IPS DF 19.7 (cell line): ENCODE measurements around the gene PDE3A.
"Not testable (repeated sequence)": the region's sequence is repeated elsewhere in the genome, so short reads cannot be mapped to it uniquely, and the experiment has no call there.

Source experiments
- DNase-seq: peaks from one replicate; pipeline ENCODE4 v3.0.0-alpha.2; 2013; ENCODE audit warnings: low read depth, low spot score

The PDE3A gene

DNA sequence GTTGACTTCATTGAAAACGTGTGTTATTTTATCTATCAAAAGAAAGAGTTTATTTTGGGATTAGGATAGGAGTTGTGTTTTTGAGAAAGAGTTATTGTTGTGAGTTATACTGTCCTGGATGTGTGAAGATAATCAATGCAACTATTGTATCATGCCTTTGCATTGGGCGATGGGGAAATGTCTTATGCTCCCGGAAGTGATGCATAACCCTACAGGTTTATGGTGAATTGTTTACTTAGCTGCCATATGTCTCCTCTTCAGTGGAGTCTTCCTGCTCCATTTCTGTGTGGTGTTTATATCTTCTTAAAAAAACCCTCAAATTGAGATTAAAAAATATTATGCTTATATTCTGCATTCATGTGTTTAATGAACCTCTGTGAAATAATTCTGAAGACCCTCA lies 6.5 kb downstream of the PDE3A start:
- no peak for DNase-seq

- no peak for DNase-seq
Measured at GRCh38 chr12:20375560-20375959, 7.2 kb downstream of the PDE3A start.

GRCh38 chr12:20376984-20377383 lies 8.6 kb downstream of the PDE3A start:
- no peak for DNase-seq

- DNase-seq: no peak
Measured at GRCh38 chr12:20377750-20378149, 9.4 kb downstream of the PDE3A start.

DNA sequence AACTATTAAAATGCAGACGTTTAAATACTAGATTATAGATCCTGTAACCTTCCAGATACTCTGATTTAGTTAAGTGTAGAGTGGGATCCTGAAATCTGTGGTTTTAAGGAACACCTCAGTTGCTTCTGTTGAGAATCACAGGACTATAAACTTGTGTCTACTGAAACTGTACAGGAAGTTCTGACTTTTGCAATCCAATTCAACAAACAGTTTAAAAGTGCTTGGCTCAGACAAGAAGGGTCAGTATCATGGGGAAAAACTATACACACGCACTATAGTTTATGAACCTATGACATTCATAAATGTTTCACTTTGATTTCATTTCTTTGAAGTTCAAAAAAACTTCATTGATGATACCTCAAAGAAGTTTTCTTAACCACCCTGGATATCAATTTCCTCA lies 13.8 kb downstream of the PDE3A start:
- DNase-seq: no peak

GRCh38 chr12:20383612-20384011 lies 15.3 kb downstream of the PDE3A start:
- DNase-seq: no peak

- DNase-seq: not testable (repeated sequence)
Measured at GRCh38 chr12:20384836-20385235, 16.5 kb downstream of the PDE3A start.

- DNase-seq: no peak
Measured at GRCh38 chr12:20390846-20391245, 22.5 kb downstream of the PDE3A start.

- DNase-seq: no peak
Measured at GRCh38 chr12:20392339-20392738, 24.0 kb downstream of the PDE3A start.

GRCh38 chr12:20393707-20394106 lies 25.4 kb downstream of the PDE3A start:
- DNase-seq: no peak

DNA sequence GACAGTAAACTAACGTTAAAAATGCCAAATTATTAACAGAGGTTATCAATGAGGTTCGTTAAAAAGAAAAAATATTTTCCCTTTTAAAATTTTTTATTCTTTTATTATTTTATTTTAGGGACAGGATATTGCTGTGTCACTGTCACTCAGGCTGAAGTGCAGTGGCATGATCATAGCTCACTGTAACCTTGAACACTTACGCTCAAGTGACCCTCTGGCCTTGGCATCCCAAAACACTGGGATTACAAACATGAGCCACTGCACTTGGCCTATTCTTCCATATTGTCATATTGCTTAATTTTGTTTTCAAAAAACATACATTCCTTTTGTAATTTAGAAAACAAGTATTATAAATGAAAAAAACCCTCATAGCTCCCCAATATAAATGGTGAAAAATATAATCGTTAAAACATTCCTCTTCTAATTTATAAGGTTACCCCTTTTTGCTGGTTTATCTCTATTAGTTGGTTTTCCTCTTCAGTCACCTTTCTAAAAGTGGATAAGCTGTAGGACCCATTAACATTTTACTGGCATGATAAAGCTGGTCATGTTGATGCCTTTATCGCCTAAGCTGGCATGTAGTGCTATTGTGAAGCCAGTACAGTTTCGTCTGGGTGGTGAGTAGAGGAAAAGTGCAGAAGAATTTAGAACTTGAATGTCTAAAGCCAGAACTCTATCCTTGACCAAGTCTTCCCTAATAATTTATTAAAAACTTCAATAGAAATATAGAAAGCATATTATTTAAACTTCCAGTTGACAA lies 27.6 kb downstream of the PDE3A start:
- no peak for DNase-seq

- DNase-seq: no peak
Measured at GRCh38 chr12:20398686-20399085, 30.3 kb downstream of the PDE3A start.

DNA sequence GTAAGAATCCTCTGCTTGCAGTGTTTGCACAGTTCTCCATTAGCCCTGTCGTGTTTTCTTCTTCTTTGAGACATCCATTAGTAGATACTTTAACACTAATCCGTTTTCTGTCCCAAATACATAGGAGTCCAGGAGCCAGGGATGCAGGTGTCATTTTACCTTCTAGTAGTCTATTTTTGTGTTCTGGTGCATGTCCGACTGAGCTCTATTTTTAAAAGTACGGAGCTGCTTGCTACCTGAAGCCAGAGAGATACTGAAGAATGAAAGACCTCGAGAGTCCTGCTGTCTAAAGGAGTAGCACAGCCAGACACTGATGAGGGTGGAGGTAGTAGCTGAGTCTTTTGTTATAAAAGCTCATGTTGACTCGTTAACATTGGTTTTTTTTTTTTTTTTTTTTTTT lies 31.7 kb downstream of the PDE3A start:
- DNase-seq: no peak

GRCh38 chr12:20403230-20403629 lies 34.9 kb downstream of the PDE3A start:
- no peak for DNase-seq

- DNase-seq: no peak
Measured at GRCh38 chr12:20404576-20405346, 36.4 kb downstream of the PDE3A start.

DNA sequence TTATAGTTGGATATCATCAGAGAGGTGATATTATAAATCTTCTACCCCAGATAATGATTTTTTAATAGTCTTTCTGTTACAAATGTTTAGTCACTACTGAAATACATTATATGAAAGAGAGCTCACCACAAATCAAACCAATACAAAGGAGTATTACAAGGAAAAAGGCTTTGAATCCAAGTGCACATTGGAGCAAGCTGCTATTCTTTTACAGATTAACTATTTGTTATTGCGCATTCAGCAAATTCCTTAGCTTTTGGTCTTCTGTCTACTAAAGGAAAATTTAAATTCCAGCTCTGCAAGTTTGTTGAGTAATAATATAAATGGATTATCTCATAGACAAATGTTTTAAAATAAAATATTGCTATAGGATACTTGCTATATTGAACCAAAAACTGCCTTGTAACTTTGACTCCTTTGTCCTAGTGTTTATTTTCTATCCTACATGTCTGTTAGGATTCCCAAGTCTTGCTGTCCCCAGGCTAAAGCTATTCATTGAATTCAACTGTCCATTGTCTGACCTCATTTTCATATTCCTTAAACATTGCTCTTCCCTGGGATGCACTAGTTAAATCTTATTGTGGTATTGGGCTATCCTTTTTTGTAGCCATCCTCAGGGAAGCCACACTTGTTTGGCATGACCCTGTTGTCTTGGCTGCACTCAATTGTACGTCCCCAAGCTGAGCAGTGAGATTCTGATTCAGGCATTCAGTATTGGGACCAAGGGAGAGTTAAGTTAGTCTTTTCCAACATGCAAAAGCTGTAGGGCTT lies 41.5 kb downstream of the PDE3A start:
- no peak for DNase-seq

GRCh38 chr12:20410734-20411133 lies 42.4 kb downstream of the PDE3A start:
- DNase-seq: no peak

GRCh38 chr12:20411345-20411744 lies 43.0 kb downstream of the PDE3A start:
- no peak for DNase-seq

GRCh38 chr12:20415028-20415427 lies 46.7 kb downstream of the PDE3A start:
- DNase-seq: no peak

GRCh38 chr12:20415641-20416040 lies 47.3 kb downstream of the PDE3A start:
- no peak for DNase-seq

GRCh38 chr12:20420557-20420956 lies 52.2 kb downstream of the PDE3A start:
- no peak for DNase-seq

DNA sequence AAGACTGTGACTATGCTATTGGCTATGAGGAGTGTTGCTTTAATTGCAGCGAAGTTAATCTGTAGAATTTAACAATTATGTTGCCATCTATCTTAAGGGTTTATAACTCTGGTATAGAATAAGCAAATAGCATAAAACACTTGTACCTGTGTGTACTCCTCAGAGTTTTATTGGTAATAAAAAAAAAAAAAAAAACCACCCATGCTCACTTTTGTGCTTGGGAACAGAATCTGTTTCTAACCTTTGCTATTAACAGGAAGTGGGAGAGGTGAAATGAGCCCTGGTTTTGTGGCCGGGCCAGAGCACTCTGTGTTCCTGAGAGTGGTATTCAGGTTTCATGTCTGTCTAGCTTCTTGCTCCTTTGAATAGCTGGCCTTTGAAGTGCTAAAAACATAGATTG lies 53.1 kb downstream of the PDE3A start:
- DNase-seq: no peak
